Left lung (tissue), 10 donors: ENCODE measurements around the gene OSBPL5. TPM values are rescaled to one million over a fixed set of nuclear protein-coding genes. Genes with fewer than 3 reads are reported as not detected.
A peak's percentile ranks its signal among the peaks of the same experiment; 100 is the strongest.

Experiments used
- ATAC-seq: fragments of 200-7000 bp; cut with Tn5 transposase; one replicate; pipeline ENCODE4 v1.9.1; 2020; ENCODE audit warnings: moderate library complexity
- DNase-seq, 4 donors: peaks; one replicate each; pipeline ENCODE4 v3.0.0-alpha.2; 2013 to 2020
- H3K27ac ChIP-seq, 2 donors: fragments of 200-600 bp; sonication (generic) in 1 of 2; one replicate each; pipeline versions ENCODE4 v1.5.0 to v1.8.0; 2020 to 2021
- H3K27me3 ChIP-seq, 2 donors: fragments of 200-600 bp; sonication (generic) in 1 of 2; one replicate each; pipeline versions ENCODE4 v1.5.0 to v1.8.0; 2020 to 2021
- H3K36me3 ChIP-seq, 2 donors: fragments of 200-600 bp; sonication (generic) in 1 of 2; one replicate each; pipeline versions ENCODE4 v1.5.0 to v1.8.0; 2020 to 2021
- H3K4me1 ChIP-seq, 2 donors: fragments of 200-600 bp; one replicate each; pipeline ENCODE4 v1.8.0; 2021
- H3K4me3 ChIP-seq, 2 donors: fragments of 200-600 bp; sonication (generic) in 1 of 2; one replicate each; pipeline versions ENCODE4 v1.5.0 to v1.8.0; 2020 to 2021; ENCODE audit warnings: mild to moderate bottlenecking in 1 of 2
- H3K9me3 ChIP-seq, 2 donors: fragments of 200-600 bp; sonication (generic) in 1 of 2; one replicate each; pipeline versions ENCODE4 v1.5.0 to v1.8.0; 2020 to 2021
- intact Hi-C, 2 donors: fragments of 100-400 bp; cut with DNase I; formaldehyde crosslinking; loops; one replicate each; pipeline versions ENCODE4 v1.11.2 to v1.14.2; 2022
- polyA plus RNA-seq, 6 donors: library from polyadenylated mRNA; unstranded; fragments of 120-200 nt; gene quantifications; one replicate each; pipeline ENCODE4 v1.2.1, GENCODE V29; 2013; ENCODE audit not compliant: insufficient read length in 6 of 6
- total RNA-seq, 2 donors: library from RNA; stranded (reverse); fragmentation: NEBNext Ultra II Directional; extraction: Animal tissue kit (Norgen Biotek cat#: 25700); gene quantifications; one replicate each; pipeline ENCODE4 v1.2.1, GENCODE V29; 2021
- TF ChIP-seq, protein P1 (sequence below), 2 donors: fragments of 200-600 bp; sonication (generic) in 1 of 2; IDR thresholded peaks; one replicate each; pipeline versions ENCODE4 v1.5.0 to v1.8.0; 2021; ENCODE audit warnings: antibody characterized with exemption in 2 of 2
- donor health status: DM: no; HTN: yes; CAD: no.
- donor health status: DM: no; HTN: no; CAD: no.

Gene OSBPL5
- total and polyA plus RNA-seq, 8 donors: 19.5 to 39.6 (median 30.4) TPM

DNA sequence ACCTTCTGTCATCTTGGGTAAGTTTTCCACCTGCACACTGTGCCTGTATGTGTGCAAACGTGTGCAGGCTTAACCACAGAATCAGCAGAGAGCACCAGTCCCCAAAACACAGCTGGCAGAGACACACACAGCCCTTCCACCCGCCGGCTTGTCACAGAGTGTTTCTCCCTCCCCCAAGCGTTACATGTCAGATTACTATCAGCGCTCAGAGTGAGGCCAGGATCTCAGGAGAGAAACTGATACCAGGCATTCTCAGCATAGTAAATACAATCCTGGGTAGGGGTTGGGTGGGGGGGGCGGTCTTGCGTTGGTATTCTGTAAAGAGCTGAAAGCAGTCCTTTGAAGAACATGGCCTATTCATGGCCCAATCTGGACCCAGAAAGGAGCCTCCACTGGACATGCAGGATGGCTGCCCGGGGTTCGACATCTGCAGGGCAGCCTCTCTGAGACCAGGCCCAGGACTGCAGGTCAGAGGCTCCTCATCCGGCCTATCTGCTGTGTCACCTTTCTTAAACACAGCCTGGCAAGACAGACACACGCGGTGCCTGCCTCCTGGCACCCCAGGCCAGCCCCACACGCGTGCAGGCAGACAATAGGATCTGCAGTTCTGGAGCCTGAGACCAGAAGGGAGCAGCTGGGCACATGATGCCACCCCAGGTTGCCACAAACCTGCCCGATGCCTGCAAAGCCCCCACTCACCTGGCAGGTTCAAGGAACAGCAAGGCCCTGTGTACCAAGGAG is 1.7 kb downstream of the OSBPL5 start:
- H3K27me3 ChIP-seq: no peaks in the 10 kb centered on the region
- no peaks in the 10 kb centered on the region for H3K36me3 ChIP-seq
- TF ChIP-seq, protein P1, sequence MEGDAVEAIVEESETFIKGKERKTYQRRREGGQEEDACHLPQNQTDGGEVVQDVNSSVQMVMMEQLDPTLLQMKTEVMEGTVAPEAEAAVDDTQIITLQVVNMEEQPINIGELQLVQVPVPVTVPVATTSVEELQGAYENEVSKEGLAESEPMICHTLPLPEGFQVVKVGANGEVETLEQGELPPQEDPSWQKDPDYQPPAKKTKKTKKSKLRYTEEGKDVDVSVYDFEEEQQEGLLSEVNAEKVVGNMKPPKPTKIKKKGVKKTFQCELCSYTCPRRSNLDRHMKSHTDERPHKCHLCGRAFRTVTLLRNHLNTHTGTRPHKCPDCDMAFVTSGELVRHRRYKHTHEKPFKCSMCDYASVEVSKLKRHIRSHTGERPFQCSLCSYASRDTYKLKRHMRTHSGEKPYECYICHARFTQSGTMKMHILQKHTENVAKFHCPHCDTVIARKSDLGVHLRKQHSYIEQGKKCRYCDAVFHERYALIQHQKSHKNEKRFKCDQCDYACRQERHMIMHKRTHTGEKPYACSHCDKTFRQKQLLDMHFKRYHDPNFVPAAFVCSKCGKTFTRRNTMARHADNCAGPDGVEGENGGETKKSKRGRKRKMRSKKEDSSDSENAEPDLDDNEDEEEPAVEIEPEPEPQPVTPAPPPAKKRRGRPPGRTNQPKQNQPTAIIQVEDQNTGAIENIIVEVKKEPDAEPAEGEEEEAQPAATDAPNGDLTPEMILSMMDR (IDR thresholded peaks at IDR 0.05): no peak
- H3K4me1 ChIP-seq: peaks cover 16 to 78% of the 10 kb centered on the region in 2 donors
- ATAC-seq (no peak), DNase-seq (peak in 2 of 4 donors; percentile 25 to 61)
- intact Hi-C loops: no loop called here
- H3K9me3 ChIP-seq: no peaks in the 10 kb centered on the region
- peak overlapping the region; percentile 65 to 72 for H3K4me3 ChIP-seq
- peak overlapping the region in 1 of 2 donors; percentile 80 for H3K27ac ChIP-seq

DNA sequence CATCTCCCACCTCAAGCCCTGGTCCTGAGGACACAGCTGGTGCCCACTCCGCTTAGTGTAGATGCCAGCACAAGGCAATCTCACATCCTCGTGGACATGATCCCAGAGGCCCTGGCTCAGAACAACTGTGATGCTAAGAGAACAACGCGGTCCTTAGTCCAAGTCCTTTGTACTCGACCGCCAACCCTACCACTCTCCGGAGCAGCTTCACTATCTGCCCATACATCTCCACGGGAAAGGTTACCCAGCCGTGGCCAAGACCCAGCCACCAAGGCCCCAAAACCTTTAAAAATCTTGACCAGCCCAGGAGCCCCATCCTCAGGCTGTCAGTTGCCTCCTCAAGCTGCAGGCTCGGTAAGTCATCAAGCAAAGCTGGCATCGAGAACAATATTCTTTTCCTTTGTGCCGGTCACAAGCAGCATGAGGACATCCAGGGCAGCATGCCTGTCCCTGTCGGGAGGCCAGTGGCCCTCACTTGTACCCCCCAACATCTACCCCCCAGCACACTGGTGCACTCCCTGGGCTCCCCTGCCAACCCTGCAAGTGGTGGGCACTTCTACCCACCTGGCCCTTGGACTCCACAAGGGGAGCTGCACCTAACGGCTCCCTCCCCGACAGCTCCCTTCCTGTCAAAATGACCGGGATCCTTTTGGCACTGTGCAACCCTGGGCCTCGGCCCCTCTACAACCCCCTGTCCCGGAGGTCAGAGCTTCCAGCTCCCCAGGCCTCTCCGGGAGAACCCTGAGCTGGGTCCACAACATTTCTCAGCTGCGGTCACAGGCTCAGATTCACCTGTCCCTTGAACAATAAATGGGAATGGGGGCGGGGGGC is 2.5 kb downstream of the OSBPL5 start:
- DNase-seq: peak in 2 of 4 donors; percentile 25 to 51
- Histone ChIP-seq H3K36me3 (no peaks in the 10 kb centered on the region), H3K27ac (peak overlapping the region in 1 of 2 donors; percentile 11), H3K4me1 (peaks cover 16 to 86% of the 10 kb centered on the region in 2 donors), H3K27me3 (no peaks in the 10 kb centered on the region), H3K9me3 (no peaks in the 10 kb centered on the region), H3K4me3 (no peak overlapping the region)
- TF ChIP-seq, protein P1 (IDR thresholded peaks at IDR 0.05): no peak
- intact Hi-C loops: no loop called here
- no peak for ATAC-seq

DNA sequence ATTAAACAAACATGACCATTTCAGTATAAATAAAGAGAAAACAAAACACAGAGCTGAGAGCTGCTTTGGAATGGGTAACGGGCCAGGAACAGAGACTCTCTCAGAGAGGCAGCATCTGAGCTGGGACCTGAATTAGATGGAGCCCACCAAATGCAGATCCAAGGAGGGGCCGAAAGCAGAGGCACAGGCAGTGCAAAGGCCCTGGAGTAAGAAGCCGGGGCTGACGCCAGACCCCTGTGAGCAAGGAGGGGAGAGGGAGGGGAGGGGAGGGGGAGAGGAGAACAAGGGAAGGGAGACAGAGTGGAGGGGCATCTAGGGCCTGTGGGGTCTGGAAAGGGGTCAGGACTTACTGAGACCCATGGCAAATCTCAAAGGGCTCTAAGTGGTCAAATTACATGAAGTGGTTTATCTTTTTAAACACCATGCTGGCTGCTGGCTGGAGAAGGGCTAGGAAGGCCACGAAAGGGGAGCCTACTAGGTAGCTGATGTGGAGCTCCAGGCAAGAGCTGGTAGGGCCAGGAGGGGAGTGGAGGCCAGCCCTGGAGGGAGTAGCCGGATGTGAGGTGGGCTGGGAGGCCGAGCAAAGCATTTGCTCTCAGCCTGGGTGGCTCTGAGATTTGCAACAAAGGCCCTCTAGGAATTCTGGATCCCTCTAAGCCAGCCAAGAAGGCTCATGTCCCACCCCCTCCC is 3.2 kb downstream of the OSBPL5 start:
- intact Hi-C loops: no loop called here
- Histone ChIP-seq H3K4me3 (no peak overlapping the region), H3K36me3 (no peaks in the 10 kb centered on the region), H3K9me3 (no peaks in the 10 kb centered on the region), H3K27ac (peak overlapping the region in 1 of 2 donors; percentile 55), H3K4me1 (peaks cover 20 to 92% of the 10 kb centered on the region in 2 donors), H3K27me3 (no peaks in the 10 kb centered on the region)
- peak in 2 of 4 donors; percentile 11 to 33 for DNase-seq
- ATAC-seq: no peak
- TF ChIP-seq, protein P1 (IDR thresholded peaks at IDR 0.05): no peak

DNA sequence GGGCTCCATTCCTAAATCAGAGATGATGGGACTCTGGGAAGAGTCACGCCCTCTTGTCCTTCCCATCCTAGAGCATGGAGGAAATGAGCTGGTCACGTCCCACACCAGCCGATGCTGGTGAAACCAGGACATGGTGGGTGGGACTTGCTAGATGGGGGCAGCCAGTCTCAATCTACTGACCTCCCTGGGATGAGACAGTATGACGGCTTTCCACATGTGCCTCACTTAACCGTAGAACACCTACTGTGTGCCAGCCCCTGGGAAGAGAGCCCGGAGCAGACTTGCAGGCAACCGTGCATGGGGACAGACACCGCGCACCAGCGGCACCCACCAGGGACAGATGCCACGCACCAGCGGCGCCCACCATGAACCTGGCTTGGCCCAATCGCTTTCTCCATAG is 3.8 kb downstream of the OSBPL5 start:
- no peaks in the 10 kb centered on the region for H3K27me3 ChIP-seq
- intact Hi-C loops: no loop called here
- ATAC-seq: no peak
- no peaks in the 10 kb centered on the region for H3K36me3 ChIP-seq
- DNase-seq: peak in 2 of 4 donors; percentile 32 to 65
- no peaks in the 10 kb centered on the region for H3K9me3 ChIP-seq
- peak overlapping the region in 1 of 2 donors; percentile 45 for H3K4me3 ChIP-seq
- H3K4me1 ChIP-seq: peaks cover 20 to 92% of the 10 kb centered on the region in 2 donors
- TF ChIP-seq, protein P1 (IDR thresholded peaks at IDR 0.05): no peak
- peak overlapping the region; percentile 55 to 60 for H3K27ac ChIP-seq
